ENCODE measurements around the gene BSDC1. TPM values are rescaled to one million over a fixed set of nuclear protein-coding genes. Genes with fewer than 3 reads are reported as not detected.

The BSDC1 gene
- total RNA-seq, 1 donor from 2014 or later = 56.6 TPM

- peaks cover 17% of the 10 kb centered on the region for H3K36me3 Mint-ChIP-seq (ENCODE audit: low read depth)
Measured at GRCh38 chr1:32333251-32333963, 60.8 kb downstream of the BSDC1 start.

GRCh38 chr1:32332290-32333079 is 61.8 kb downstream of the BSDC1 start:
- Mint-ChIP-seq H3K4me3 (ENCODE audit: unreplicated experiment) (no peak overlapping the region), H3K36me3 (ENCODE audit: low read depth) (peaks cover 21% of the 10 kb centered on the region)

More at GRCh38 chr1:32333251-32333963, 60.8 kb downstream of the BSDC1 start:
- no peaks in the 10 kb centered on the region for H3K9me3 Mint-ChIP-seq (ENCODE audit: low read depth)
- peak overlapping the region; percentile 8 for H3K27ac Mint-ChIP-seq (ENCODE audit: unreplicated experiment)
- DNase-seq (ENCODE audit: low spot score) = no peak
- no peaks in the 10 kb centered on the region for H3K27me3 Mint-ChIP-seq (ENCODE audit: low read depth)
- H3K4me1 Mint-ChIP-seq (ENCODE audit: low read depth) = peaks cover 23% of the 10 kb centered on the region
- H3K4me3 Mint-ChIP-seq (ENCODE audit: unreplicated experiment) = peak overlapping the region; percentile 92
- no peak for TF ChIP-seq CTCF (IDR thresholded peaks at IDR 0.05)

GRCh38 chr1:32331549-32331948 is 62.7 kb downstream of the BSDC1 start:
- TF ChIP-seq CTCF (IDR thresholded peaks at IDR 0.05) = no peak
- no peak overlapping the region for H3K27ac Mint-ChIP-seq (ENCODE audit: unreplicated experiment)
- peaks cover 24% of the 10 kb centered on the region for H3K36me3 Mint-ChIP-seq (ENCODE audit: low read depth)
- H3K9me3 Mint-ChIP-seq (ENCODE audit: low read depth) = no peaks in the 10 kb centered on the region
- H3K4me1 Mint-ChIP-seq (ENCODE audit: low read depth) = peaks cover 19% of the 10 kb centered on the region
- DNase-seq (ENCODE audit: low spot score) = no peak
- H3K27me3 Mint-ChIP-seq (ENCODE audit: low read depth) = no peaks in the 10 kb centered on the region
- H3K4me3 Mint-ChIP-seq (ENCODE audit: unreplicated experiment) = no peak overlapping the region

More at GRCh38 chr1:32332290-32333079, 61.8 kb downstream of the BSDC1 start:
- no peak for TF ChIP-seq CTCF (IDR thresholded peaks at IDR 0.05)
- DNase-seq (ENCODE audit: low spot score) = no peak
- Mint-ChIP-seq H3K27me3 (ENCODE audit: low read depth) (no peaks in the 10 kb centered on the region), H3K4me1 (ENCODE audit: low read depth) (peaks cover 23% of the 10 kb centered on the region), H3K27ac (ENCODE audit: unreplicated experiment) (no peak overlapping the region), H3K9me3 (ENCODE audit: low read depth) (no peaks in the 10 kb centered on the region)

GRCh38 chr1:32330558-32331151 is 63.6 kb downstream of the BSDC1 start:
- no peak overlapping the region for H3K4me3 Mint-ChIP-seq (ENCODE audit: unreplicated experiment)
- H3K27me3 Mint-ChIP-seq (ENCODE audit: low read depth) = no peaks in the 10 kb centered on the region
- H3K4me1 Mint-ChIP-seq (ENCODE audit: low read depth) = peaks cover 19% of the 10 kb centered on the region
- H3K9me3 Mint-ChIP-seq (ENCODE audit: low read depth) = no peaks in the 10 kb centered on the region
- no peak for DNase-seq (ENCODE audit: low spot score)
- H3K27ac Mint-ChIP-seq (ENCODE audit: unreplicated experiment) = no peak overlapping the region
- no peak for TF ChIP-seq CTCF (IDR thresholded peaks at IDR 0.05)
- peaks cover 24% of the 10 kb centered on the region for H3K36me3 Mint-ChIP-seq (ENCODE audit: low read depth)

- H3K36me3 Mint-ChIP-seq (ENCODE audit: low read depth) = peaks cover 27% of the 10 kb centered on the region
- no peak for DNase-seq (ENCODE audit: low spot score)
- no peak overlapping the region for H3K27ac Mint-ChIP-seq (ENCODE audit: unreplicated experiment)
- H3K27me3 Mint-ChIP-seq (ENCODE audit: low read depth) = no peaks in the 10 kb centered on the region
- TF ChIP-seq CTCF (IDR thresholded peaks at IDR 0.05) = no peak
- H3K9me3 Mint-ChIP-seq (ENCODE audit: low read depth) = no peaks in the 10 kb centered on the region
- no peak overlapping the region for H3K4me3 Mint-ChIP-seq (ENCODE audit: unreplicated experiment)
- peaks cover 18% of the 10 kb centered on the region for H3K4me1 Mint-ChIP-seq (ENCODE audit: low read depth)
Measured at GRCh38 chr1:32329931-32330466, 64.2 kb downstream of the BSDC1 start.
